Activated naive CD4-positive, alpha-beta T cell treated with anti-CD3 and anti-CD28 coated beads, Interleukin-2, amount 50 U/mL, for 24 hours (primary cell): ENCODE results near the gene KREMEN1.
A peak's percentile ranks its signal among the peaks of the same experiment; 100 is the strongest.

Experiments
- H3K27ac Mint-ChIP-seq: one replicate; pipeline ENCODE4 v1.8.0; 2021; ENCODE audit warnings: mild to moderate bottlenecking, mixed read lengths
- H3K27me3 Mint-ChIP-seq: one replicate; pipeline ENCODE4 v1.8.0; 2021; ENCODE audit warnings: mixed read lengths
- H3K36me3 Mint-ChIP-seq: one replicate; pipeline ENCODE4 v1.8.0; 2021; ENCODE audit warnings: mixed read lengths
- H3K4me1 Mint-ChIP-seq: one replicate; pipeline ENCODE4 v1.8.0; 2021; ENCODE audit warnings: mixed read lengths
- H3K4me3 Mint-ChIP-seq: one replicate; pipeline ENCODE4 v1.8.0; 2021; ENCODE audit warnings: mild to moderate bottlenecking, mixed read lengths
- H3K9me3 Mint-ChIP-seq: one replicate; pipeline ENCODE4 v1.8.0; 2021; ENCODE audit warnings: mixed read lengths

The KREMEN1 gene

GRCh38 chr22:29152954-29153719 lies 80.3 kb downstream of the KREMEN1 start:
- Mint-ChIP-seq H3K4me1 (peaks cover 8% of the 10 kb centered on the region), H3K27ac (no peak overlapping the region), H3K27me3 (peaks cover 6% of the 10 kb centered on the region), H3K36me3 (no peaks in the 10 kb centered on the region), H3K9me3 (no peaks in the 10 kb centered on the region), H3K4me3 (no peak overlapping the region)

GRCh38 chr22:29154364-29155048 lies 81.7 kb downstream of the KREMEN1 start:
- no peak overlapping the region for H3K27ac Mint-ChIP-seq
- H3K4me3 Mint-ChIP-seq = no peak overlapping the region
- H3K36me3 Mint-ChIP-seq = no peaks in the 10 kb centered on the region
- H3K4me1 Mint-ChIP-seq = peaks cover 8% of the 10 kb centered on the region
- no peaks in the 10 kb centered on the region for H3K9me3 Mint-ChIP-seq
- H3K27me3 Mint-ChIP-seq = peaks cover 6% of the 10 kb centered on the region

GRCh38 chr22:29155966-29156365 lies 83.1 kb downstream of the KREMEN1 start:
- H3K4me1 Mint-ChIP-seq = peaks cover 8% of the 10 kb centered on the region
- H3K27me3 Mint-ChIP-seq = peaks cover 9% of the 10 kb centered on the region
- H3K27ac Mint-ChIP-seq = no peak overlapping the region
- no peaks in the 10 kb centered on the region for H3K36me3 Mint-ChIP-seq
- H3K4me3 Mint-ChIP-seq = no peak overlapping the region
- H3K9me3 Mint-ChIP-seq = no peaks in the 10 kb centered on the region

- H3K27ac Mint-ChIP-seq = no peak overlapping the region
- H3K36me3 Mint-ChIP-seq = no peaks in the 10 kb centered on the region
- peaks cover 9% of the 10 kb centered on the region for H3K27me3 Mint-ChIP-seq
- H3K4me3 Mint-ChIP-seq = no peak overlapping the region
- H3K4me1 Mint-ChIP-seq = peaks cover 8% of the 10 kb centered on the region
- no peaks in the 10 kb centered on the region for H3K9me3 Mint-ChIP-seq
These were observed 83.7 kb downstream of the KREMEN1 start for GRCh38 chr22:29156507-29156906.

GRCh38 chr22:29157759-29158535 lies 85.1 kb downstream of the KREMEN1 start:
- no peaks in the 10 kb centered on the region for H3K9me3 Mint-ChIP-seq
- no peak overlapping the region for H3K27ac Mint-ChIP-seq

GRCh38 chr22:29158546-29158945 lies 85.7 kb downstream of the KREMEN1 start:
- peaks cover 8% of the 10 kb centered on the region for H3K4me1 Mint-ChIP-seq
- no peaks in the 10 kb centered on the region for H3K36me3 Mint-ChIP-seq
- H3K4me3 Mint-ChIP-seq = no peak overlapping the region
- H3K9me3 Mint-ChIP-seq = no peaks in the 10 kb centered on the region
- H3K27ac Mint-ChIP-seq = no peak overlapping the region
- peaks cover 6% of the 10 kb centered on the region for H3K27me3 Mint-ChIP-seq

More at GRCh38 chr22:29157759-29158535, 85.1 kb downstream of the KREMEN1 start:
- H3K4me3 Mint-ChIP-seq = no peak overlapping the region
- H3K36me3 Mint-ChIP-seq = no peaks in the 10 kb centered on the region
- peaks cover 8% of the 10 kb centered on the region for H3K4me1 Mint-ChIP-seq
- peaks cover 7% of the 10 kb centered on the region for H3K27me3 Mint-ChIP-seq

GRCh38 chr22:29163808-29164207 lies 91.0 kb downstream of the KREMEN1 start:
- no peak overlapping the region for H3K27ac Mint-ChIP-seq
- H3K9me3 Mint-ChIP-seq = no peaks in the 10 kb centered on the region
- no peaks in the 10 kb centered on the region for H3K36me3 Mint-ChIP-seq
- peaks cover 16% of the 10 kb centered on the region for H3K4me1 Mint-ChIP-seq
- peaks cover 2% of the 10 kb centered on the region for H3K27me3 Mint-ChIP-seq
- no peak overlapping the region for H3K4me3 Mint-ChIP-seq

- Mint-ChIP-seq H3K27ac (no peak overlapping the region), H3K9me3 (no peaks in the 10 kb centered on the region), H3K36me3 (no peaks in the 10 kb centered on the region), H3K27me3 (no peaks in the 10 kb centered on the region), H3K4me1 (peaks cover 16% of the 10 kb centered on the region), H3K4me3 (no peak overlapping the region)
These were observed 92.7 kb downstream of the KREMEN1 start for GRCh38 chr22:29165321-29166060.

- peaks cover 1% of the 10 kb centered on the region for H3K27me3 Mint-ChIP-seq
- H3K27ac Mint-ChIP-seq = no peak overlapping the region
- peak overlapping the region; percentile 21 for H3K4me3 Mint-ChIP-seq
- H3K9me3 Mint-ChIP-seq = no peaks in the 10 kb centered on the region
- H3K4me1 Mint-ChIP-seq = peaks cover 16% of the 10 kb centered on the region
- H3K36me3 Mint-ChIP-seq = no peaks in the 10 kb centered on the region
These were observed 93.3 kb downstream of the KREMEN1 start for GRCh38 chr22:29166180-29166579.

GRCh38 chr22:29167032-29167911 lies 94.4 kb downstream of the KREMEN1 start:
- no peaks in the 10 kb centered on the region for H3K9me3 Mint-ChIP-seq
- peaks cover 1% of the 10 kb centered on the region for H3K27me3 Mint-ChIP-seq
- no peak overlapping the region for H3K27ac Mint-ChIP-seq
- H3K4me1 Mint-ChIP-seq = peaks cover 16% of the 10 kb centered on the region
- peak overlapping the region; percentile 21 for H3K4me3 Mint-ChIP-seq
- no peaks in the 10 kb centered on the region for H3K36me3 Mint-ChIP-seq

GRCh38 chr22:29171721-29172120 lies 98.9 kb downstream of the KREMEN1 start:
- H3K36me3 Mint-ChIP-seq = no peaks in the 10 kb centered on the region
- no peak overlapping the region for H3K27ac Mint-ChIP-seq
- H3K4me3 Mint-ChIP-seq = no peak overlapping the region
- H3K9me3 Mint-ChIP-seq = peaks cover 11% of the 10 kb centered on the region
- H3K27me3 Mint-ChIP-seq = peaks cover 1% of the 10 kb centered on the region
- H3K4me1 Mint-ChIP-seq = peaks cover 11% of the 10 kb centered on the region

- H3K27ac Mint-ChIP-seq = no peak overlapping the region
- peaks cover 6% of the 10 kb centered on the region for H3K4me1 Mint-ChIP-seq
- H3K27me3 Mint-ChIP-seq = peaks cover 1% of the 10 kb centered on the region
- no peak overlapping the region for H3K4me3 Mint-ChIP-seq
- peaks cover 11% of the 10 kb centered on the region for H3K9me3 Mint-ChIP-seq
- H3K36me3 Mint-ChIP-seq = no peaks in the 10 kb centered on the region
These were observed 99.4 kb downstream of the KREMEN1 start for GRCh38 chr22:29172216-29172615.

GRCh38 chr22:29175312-29175835 lies 102.5 kb downstream of the KREMEN1 start:
- peaks cover 11% of the 10 kb centered on the region for H3K9me3 Mint-ChIP-seq
- H3K27me3 Mint-ChIP-seq = peaks cover 1% of the 10 kb centered on the region
- no peak overlapping the region for H3K4me3 Mint-ChIP-seq
- H3K4me1 Mint-ChIP-seq = no peaks in the 10 kb centered on the region
- no peaks in the 10 kb centered on the region for H3K36me3 Mint-ChIP-seq
- H3K27ac Mint-ChIP-seq = no peak overlapping the region
